Measurements from ENCODE around the gene STAM2.

- TF ChIP-seq POLR2A (IDR thresholded peaks at IDR 0.05; ENCODE audit: low read depth) (no peak), EP300 (IDR thresholded peaks at IDR 0.05) (no peak), POLR2AphosphoS5 (IDR thresholded peaks at IDR 0.05) (no peak), CTCF (IDR thresholded peaks at IDR 0.05) (no peak)
These were observed 22.9 kb upstream of the STAM2 start for GRCh38 chr2:152198499-152198898.
